A549 (cell line): ENCODE data around the gene RNF215. TPM values are rescaled to one million over a fixed set of nuclear protein-coding genes. Genes with fewer than 3 reads are reported as not detected.

Experiments
- ATAC-seq, 2 experiments: fragments of 200-7000 bp in 1 of 2; fragments of >200 bp in 1 of 2; cut with Nextera tagmentation in 1 of 2; cut with Tn5 transposase in 1 of 2; 3 replicates each; pipeline versions ENCODE4 v1.8.0 to v1.9.1; 2018 to 2020; ENCODE audit warnings: mild to moderate bottlenecking in 1 of 2, moderate library complexity in 1 of 2
- CTCF ChIA-PET: fragments of 300-600 bp; sonication (Branson Sonifier 250); formaldehyde crosslinking; extraction: SDS; loops from one replicate; lab custom pipeline; 2021; ENCODE audit warnings: antibody characterized with exemption, inconsistent platforms; lab: Yijun Ruan, JAX
- POLR2A ChIA-PET: fragments of 350-600 bp; formaldehyde crosslinking; extraction: SDS; loops from one replicate; lab custom pipeline; 2021; ENCODE audit warnings: antibody characterized with exemption, inconsistent platforms; lab: Yijun Ruan, JAX
- DNase-seq, 2 experiments: peaks; one replicate each; pipeline versions ENCODE4 v3.0.0 to v3.0.0-alpha.2; 2011 to 2016; ENCODE audit warnings: low read depth in 1 of 2, low spot score in 1 of 2
- FAIRE-seq: peaks from 2 replicates; lab custom pipeline; 2011; peaks lifted over from hg19 to GRCh38; lab: Jason Lieb, UNC
- H3K27ac ChIP-seq, 2 experiments: fragments of >200 bp; sonication (Bioruptor Twin); formaldehyde crosslinking; 3 replicates each; pipeline ENCODE4 v1.5.1; 2016 to 2017
- H3K4me1 ChIP-seq: fragments of >200 bp; sonication (Bioruptor Twin); formaldehyde crosslinking; 3 replicates; pipeline ENCODE4 v1.6.1; 2016
- H3K4me2 ChIP-seq: fragments of >200 bp; sonication (Bioruptor Twin); formaldehyde crosslinking; 3 replicates; pipeline ENCODE4 v1.6.1; 2016
- H3K4me3 ChIP-seq: fragments of >200 bp; sonication (Bioruptor Twin); formaldehyde crosslinking; 3 replicates; pipeline ENCODE4 v1.5.1; 2016
- H3K9me3 ChIP-seq: fragments of >200 bp; sonication (Bioruptor Twin); formaldehyde crosslinking; 3 replicates; pipeline ENCODE4 v1.6.1; 2016
- CEBPB ChIP-seq, 2 experiments: fragments of >200 bp in 1 of 2; sonication (Bioruptor Twin) in 1 of 2; formaldehyde crosslinking in 1 of 2; IDR thresholded peaks; 2 replicates each; pipeline ENCODE4 v1.6.1; 2012 to 2016
- FOSB ChIP-seq: fragments of 250-450 bp; sonication (Bioruptor Pico); IDR thresholded peaks from 2 replicates; pipeline ENCODE4 v1.5.0; 2020; ENCODE audit warnings: mild to moderate bottlenecking, moderate library complexity
- GATA3 ChIP-seq: IDR thresholded peaks from 2 replicates; pipeline ENCODE4 v1.6.1; 2012; ENCODE audit warnings: borderline replicate concordance
- HEYL ChIP-seq: fragments of 250-450 bp; sonication (Bioruptor Pico); IDR thresholded peaks from 2 replicates; pipeline ENCODE4 v1.8.0; 2021; ENCODE audit warnings: mild to moderate bottlenecking, moderate library complexity
- JUN ChIP-seq, 2 experiments: fragments of >200 bp; sonication (Bioruptor Twin); formaldehyde crosslinking; IDR thresholded peaks; 2 replicates in 1 of 2; 3 replicates in 1 of 2; pipeline ENCODE4 v1.6.1; 2016 to 2017
- MAZ ChIP-seq: fragments of 150-350 bp; IDR thresholded peaks from 2 replicates; pipeline ENCODE4 v1.6.1; 2014; ENCODE audit warnings: antibody characterized with exemption, low read depth, low read length, borderline replicate concordance
- NPAS2 ChIP-seq: fragments of 250-450 bp; sonication (Bioruptor Pico); IDR thresholded peaks from 2 replicates; pipeline ENCODE4 v1.8.0; 2022; ENCODE audit warnings: mild to moderate bottlenecking, moderate library complexity, borderline replicate concordance
- PBX3 ChIP-seq: IDR thresholded peaks from 2 replicates; pipeline ENCODE4 v1.6.1; 2012
- PHF8 ChIP-seq: fragments of 200-600 bp; sonication (generic); IDR thresholded peaks from 2 replicates; pipeline ENCODE4 v1.6.1; 2016; ENCODE audit warnings: low read depth, mild to moderate bottlenecking, antibody characterized with exemption, moderate library complexity, borderline replicate concordance
- POLR2A ChIP-seq: IDR thresholded peaks from 2 replicates; pipeline ENCODE4 v1.6.1; 2012; ENCODE audit warnings: mild to moderate bottlenecking, low read length
- RCOR1 ChIP-seq: fragments of 150-350 bp; IDR thresholded peaks from 2 replicates; pipeline ENCODE4 v1.6.1; 2014; ENCODE audit warnings: antibody characterized with exemption, low read length, low read depth
- REST ChIP-seq: fragments of 200-600 bp; sonication (generic); IDR thresholded peaks from 2 replicates; pipeline ENCODE4 v1.6.1; 2016; ENCODE audit warnings: antibody characterized with exemption, mild to moderate bottlenecking, moderate library complexity
- SMC3 ChIP-seq: fragments of >200 bp; sonication (Bioruptor Twin); formaldehyde crosslinking; IDR thresholded peaks from 3 replicates; pipeline ENCODE4 v1.6.1; 2018; ENCODE audit warnings: inconsistent platforms
- SREBF2 ChIP-seq: fragments of 450-650 bp; IDR thresholded peaks from 2 replicates; pipeline ENCODE4 v1.6.1; 2014; ENCODE audit warnings: mild to moderate bottlenecking, moderate library complexity
- TFCP2L1 ChIP-seq: fragments of 250-450 bp; sonication (Bioruptor Pico); IDR thresholded peaks from 2 replicates; pipeline ENCODE4 v1.5.0; 2021; ENCODE audit warnings: mild to moderate bottlenecking
- WGBS: methylation state at CpG from one replicate; pipeline ENCODE4 v1.1.6; 2017; ENCODE audit errors: missing lambda C conversion rate; 5-methylcytosine and 5-hydroxymethylcytosine counted together
- polyA plus RNA-seq, 4 experiments: library from polyadenylated mRNA; depleted of rRNA in 3 of 4; stranded (reverse); fragments of >200 nt; fragmentation: RNase III in 1 of 4; extraction: RNeasy Plus Mini Kit Qiagen cat#74134 plus additional on column Dnase treatment in 1 of 4; gene quantifications; 2 replicates in 3 of 4; 3 replicates in 1 of 4; pipeline ENCODE4 v1.2.3, GENCODE V29; 2011 to 2017

RNF215 gene
- polyA plus RNA-seq, 2 of the 4 experiments (the other 2 are of a cell fraction): 16.4 to 19.5 TPM

DNA sequence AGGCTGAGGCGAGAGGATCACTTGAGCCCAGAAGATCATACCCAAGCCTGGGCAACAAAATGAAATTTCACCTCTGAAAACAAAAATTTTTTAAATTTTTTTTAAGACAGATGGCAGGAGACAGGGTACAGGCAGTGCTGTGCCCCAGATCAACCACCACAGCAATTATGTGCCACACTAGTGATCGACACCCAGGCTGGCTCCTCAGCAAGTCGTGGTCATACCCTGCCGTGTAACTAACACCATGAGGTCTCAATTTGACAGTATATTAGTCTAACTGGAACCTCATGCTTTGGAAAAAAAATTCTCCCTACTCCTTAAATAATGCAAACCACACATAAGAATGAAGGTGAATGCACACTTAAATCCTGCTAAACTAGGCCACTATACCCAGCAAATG lies 38.8 kb downstream of the RNF215 start:
- Histone ChIP-seq H3K4me2 (no peak overlapping the region), H3K9me3 (no peaks in the 10 kb centered on the region), H3K4me1 (no peaks in the 10 kb centered on the region), H3K27ac (no peak overlapping the region), H3K4me3 (no peak overlapping the region)
- TF ChIP-seq SREBF2: no peak
- no peak for TF ChIP-seq RCOR1
- TF ChIP-seq JUN (IDR thresholded peaks at IDR 0.05): no peak
- no peak for TF ChIP-seq REST
- POLR2A ChIA-PET: no interaction called here
- DNase-seq (no peak), FAIRE-seq (no peak), ATAC-seq (no peak)
- 91% methylated on average over 4 of the region's 4 CpGs for WGBS
- CTCF ChIA-PET: interaction anchor here (0.8 kb wide), 1 partner anchor 11 kb away, joined by 3 read pairs; no protein-coding TSS in a partner anchor

DNA sequence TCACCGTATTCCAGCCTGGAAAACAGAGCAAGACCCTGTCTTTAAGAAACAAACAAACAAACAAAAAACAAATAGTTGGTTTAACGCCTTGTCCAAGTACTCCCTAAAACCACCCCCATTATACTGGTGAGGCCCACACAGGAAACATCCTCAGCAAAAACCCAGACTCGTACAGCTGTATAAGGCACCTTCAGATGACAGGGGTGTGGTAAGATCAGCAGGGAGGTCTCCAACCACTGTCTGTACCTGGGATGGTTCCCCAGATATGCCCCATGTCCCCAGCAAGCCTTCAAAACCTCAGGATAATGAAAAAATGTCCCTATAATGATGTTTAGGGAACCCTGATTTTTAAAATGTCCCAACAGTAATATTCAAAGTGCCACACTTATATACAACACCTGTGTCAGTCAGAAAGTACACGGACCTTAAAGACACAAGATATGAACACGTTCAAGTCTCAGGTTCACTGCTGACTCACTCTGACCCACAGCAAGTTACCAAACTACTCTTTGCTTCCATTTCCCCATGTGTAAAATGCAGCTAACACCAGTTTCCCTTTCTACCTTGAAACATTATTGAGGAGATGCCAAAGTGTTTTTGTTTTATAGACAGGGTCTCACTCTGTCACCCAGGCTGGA lies 39.8 kb downstream of the RNF215 start:
- Histone ChIP-seq H3K9me3 (no peaks in the 10 kb centered on the region), H3K4me1 (no peaks in the 10 kb centered on the region), H3K4me2 (no peak overlapping the region), H3K27ac (no peak overlapping the region), H3K4me3 (no peak overlapping the region)
- ChIA-PET CTCF (interaction anchor here (0.6 to 1.6 kb wide), 5 partner anchors 10 to 255 kb away, joined by 3 to 5 read pairs (median 3); no protein-coding TSS in a partner anchor), POLR2A (no interaction called here)
- no peak for ATAC-seq
- TF ChIP-seq TFCP2L1 (CRISPR knock-in tag): no peak
- no peak for TF ChIP-seq HEYL (CRISPR knock-in tag)
- no peak for TF ChIP-seq FOSB (CRISPR knock-in tag)
- no peak for TF ChIP-seq GATA3
- DNase-seq: no peak
- no peak for FAIRE-seq
- WGBS: 72% methylated on average over 5 of the region's 5 CpGs

- no peak overlapping the region for H3K4me3 ChIP-seq
- TF ChIP-seq PHF8: no peak
- TF ChIP-seq CEBPB (IDR thresholded peaks at IDR 0.05): no peak
- no peak for TF ChIP-seq NPAS2
- TF ChIP-seq PBX3: no peak
- no peak for TF ChIP-seq POLR2A
- TF ChIP-seq MAZ: no peak
- TF ChIP-seq SMC3: no peak
- H3K4me1 ChIP-seq: no peaks in the 10 kb centered on the region
- H3K27ac ChIP-seq: no peak overlapping the region
- ATAC-seq (no peak), FAIRE-seq (no peak), DNase-seq (no peak)
- H3K9me3 ChIP-seq: no peaks in the 10 kb centered on the region
- ChIA-PET CTCF (interaction anchor here (0.6 to 1.5 kb wide), 4 partner anchors 10 to 57 kb away, joined by 4 to 6 read pairs (median 4); no protein-coding TSS in a partner anchor), POLR2A (interaction anchor here (1.2 kb wide), 1 partner anchor 12 kb away, joined by 3 read pairs; the partner anchor contains the start of genes CCDC157 and SF3A1)
- no peak overlapping the region for H3K4me2 ChIP-seq
- 94% methylated on average over 13 of the region's 13 CpGs for WGBS
These were observed 42.6 kb downstream of the RNF215 start for GRCh38 chr22:30344447-30345200.
